Fibroblast of the conjunctiva (primary cell): ENCODE measurements around the gene RPSA.
"Not testable (repeated sequence)": the region's sequence is repeated elsewhere in the genome, so short reads cannot be mapped to it uniquely, and the experiment has no call there.

Source experiments
- DNase-seq: peaks from one replicate; pipeline ENCODE4 v3.0.0-alpha.2; 2010; ENCODE audit warnings: low read depth

Gene RPSA

GRCh38 chr3:39419742-39420315, 13.3 kb downstream of the RPSA start:
- DNase-seq, result no peak

GRCh38 chr3:39420543-39420942, 14.0 kb downstream of the RPSA start:
- no peak for DNase-seq

- no peak for DNase-seq
These were observed 17.0 kb downstream of the RPSA start for GRCh38 chr3:39423436-39423970.

- no peak for DNase-seq
These were observed 19.8 kb downstream of the RPSA start for GRCh38 chr3:39426312-39426711.

GRCh38 chr3:39427506-39427905, 21.0 kb downstream of the RPSA start:
- DNase-seq, result no peak

- no peak for DNase-seq
These were observed 22.3 kb downstream of the RPSA start for GRCh38 chr3:39428745-39429201.

- no peak for DNase-seq
These were observed 22.9 kb downstream of the RPSA start for GRCh38 chr3:39429466-39429865.

GRCh38 chr3:39432342-39432741, 25.8 kb downstream of the RPSA start:
- no peak for DNase-seq

- no peak for DNase-seq
These were observed 27.1 kb downstream of the RPSA start for GRCh38 chr3:39433642-39434041.

GRCh38 chr3:39434574-39434973, 28.1 kb downstream of the RPSA start:
- DNase-seq, result no peak

GRCh38 chr3:39435006-39435748, 28.7 kb downstream of the RPSA start:
- DNase-seq, result no peak

- no peak for DNase-seq
These were observed 32.4 kb downstream of the RPSA start for GRCh38 chr3:39438880-39439279.

- no peak for DNase-seq
These were observed 33.8 kb downstream of the RPSA start for GRCh38 chr3:39440316-39440715.

GRCh38 chr3:39443530-39443929, 37.0 kb downstream of the RPSA start:
- no peak for DNase-seq

GRCh38 chr3:39445927-39446326, 39.4 kb downstream of the RPSA start:
- DNase-seq, result no peak

- DNase-seq, result no peak
These were observed 39.9 kb downstream of the RPSA start for GRCh38 chr3:39446444-39446843.

GRCh38 chr3:39447637-39448483, 41.3 kb downstream of the RPSA start:
- peak; percentile 75 for DNase-seq

- no peak for DNase-seq
These were observed 42.1 kb downstream of the RPSA start for GRCh38 chr3:39448506-39449233.

GRCh38 chr3:39449796-39450195, 43.3 kb downstream of the RPSA start:
- DNase-seq, result no peak

- no peak for DNase-seq
These were observed 46.6 kb downstream of the RPSA start for GRCh38 chr3:39453134-39453533.

GRCh38 chr3:39453872-39454271, 47.4 kb downstream of the RPSA start:
- DNase-seq, result not testable (repeated sequence)
